Measurements from ENCODE around the gene REEP1.

The REEP1 gene

GRCh38 chr2:86305195-86305914 lies 32.1 kb downstream of the REEP1 start:
- no peak overlapping the region for H3K4me3 ChIP-seq (replicated peaks in 1 of 2; ENCODE audit: low read depth in 2 of 2, low read length in 2 of 2)
- DNase-seq (ENCODE audit: low read depth in 2 of 2), result no peak
- TF ChIP-seq CTCF (IDR thresholded peaks at IDR 0.05; ENCODE audit: low read depth, low read length), result no peak

GRCh38 chr2:86304416-86304815 lies 33.0 kb downstream of the REEP1 start:
- DNase-seq (ENCODE audit: low read depth in 2 of 2), result no peak
- H3K4me3 ChIP-seq (replicated peaks in 1 of 2; ENCODE audit: low read depth in 2 of 2, low read length in 2 of 2), result no peak overlapping the region
- TF ChIP-seq CTCF (IDR thresholded peaks at IDR 0.05; ENCODE audit: low read depth, low read length), result no peak

GRCh38 chr2:86302320-86302719 lies 35.1 kb downstream of the REEP1 start:
- peak; percentile 9 to 22 for DNase-seq (ENCODE audit: low read depth in 2 of 2)
- H3K4me3 ChIP-seq (replicated peaks in 1 of 2; ENCODE audit: low read depth in 2 of 2, low read length in 2 of 2), result no peak overlapping the region
- TF ChIP-seq CTCF (IDR thresholded peaks at IDR 0.05; ENCODE audit: low read depth, low read length), result no peak

- no peak overlapping the region for H3K4me3 ChIP-seq (replicated peaks in 1 of 2; ENCODE audit: low read depth in 2 of 2, low read length in 2 of 2)
- DNase-seq (ENCODE audit: low read depth in 2 of 2), result peak; percentile 38 to 65
- no peak for TF ChIP-seq CTCF (IDR thresholded peaks at IDR 0.05; ENCODE audit: low read depth, low read length)
Measured at GRCh38 chr2:86301711-86302202, 35.7 kb downstream of the REEP1 start.

GRCh38 chr2:86301009-86301408 lies 36.4 kb downstream of the REEP1 start:
- TF ChIP-seq CTCF (IDR thresholded peaks at IDR 0.05; ENCODE audit: low read depth, low read length), result no peak
- no peak overlapping the region for H3K4me3 ChIP-seq (replicated peaks in 1 of 2; ENCODE audit: low read depth in 2 of 2, low read length in 2 of 2)
- peak in 1 of 2 donors; percentile 6 for DNase-seq (ENCODE audit: low read depth in 2 of 2)

- no peak overlapping the region for H3K4me3 ChIP-seq (replicated peaks in 1 of 2; ENCODE audit: low read depth in 2 of 2, low read length in 2 of 2)
- TF ChIP-seq CTCF (IDR thresholded peaks at IDR 0.05; ENCODE audit: low read depth, low read length), result no peak
- DNase-seq (ENCODE audit: low read depth in 2 of 2), result peak; percentile 8 to 21
Measured at GRCh38 chr2:86300496-86300895, 36.9 kb downstream of the REEP1 start.
